Hematopoietic multipotent progenitor cell treated with erythropoietin and hydrocortisone succinate and interleukin-3 and kit ligand, for 17 days (in vitro differentiated cells): ENCODE data around the gene DOCK8.
A peak's percentile ranks its signal among the peaks of the same experiment; 100 is the strongest.
"Not testable (repeated sequence)": the region's sequence is repeated elsewhere in the genome, so short reads cannot be mapped to it uniquely, and the experiment has no call there.

Experiments
- DNase-seq: peaks from one replicate; pipeline ENCODE4 v3.0.0-alpha.2; 2015; ENCODE audit warnings: low spot score

DOCK8 gene

DNA sequence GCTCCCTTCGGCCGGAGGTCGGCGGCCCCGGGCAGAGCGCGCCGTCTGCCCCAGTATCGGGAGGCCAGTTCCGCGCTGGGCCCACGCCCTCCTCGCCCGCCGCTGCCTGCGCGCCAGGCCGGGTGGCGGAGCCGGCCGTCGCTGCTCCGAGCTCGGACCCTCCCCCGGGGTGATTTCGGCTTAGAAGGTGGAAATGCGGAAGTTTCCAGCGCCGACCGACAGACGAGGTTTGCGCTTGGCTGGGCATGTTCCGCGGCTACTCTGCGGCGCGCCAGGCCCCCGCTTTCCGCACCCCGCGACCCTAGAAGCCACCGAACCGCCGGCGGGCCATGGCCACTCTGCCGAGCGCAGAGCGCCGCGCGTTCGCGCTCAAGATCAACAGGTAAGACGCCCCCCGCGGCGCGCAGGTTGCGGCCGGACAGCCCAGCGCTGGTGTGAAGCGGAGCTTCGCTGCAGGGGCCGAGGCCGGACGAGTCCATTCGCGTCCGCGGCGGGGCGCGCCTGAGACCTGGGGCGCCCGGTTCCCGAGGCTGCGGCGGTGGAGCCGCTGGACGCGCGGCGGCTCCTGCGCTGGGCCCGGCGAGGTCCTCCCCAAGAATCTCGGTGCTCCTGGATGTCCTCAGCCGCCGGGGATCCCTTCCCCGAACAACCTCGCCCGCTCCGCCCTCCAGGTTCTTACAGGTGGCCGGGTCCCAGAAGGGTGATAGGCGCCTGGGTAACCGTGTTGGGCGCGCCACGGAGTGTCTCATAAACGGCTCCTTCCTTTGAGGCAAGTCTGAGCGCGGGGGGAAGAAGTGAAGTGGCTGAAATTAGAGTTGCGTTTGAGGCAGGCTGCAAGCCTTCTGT lies at the start of gene DOCK8:
DOCK8 (plus strand) TSS at position 218 of the 846 bp plus-strand sequence; CDS start at position 330, 112 bp downstream.
- peak; percentile 37 for DNase-seq

DNA sequence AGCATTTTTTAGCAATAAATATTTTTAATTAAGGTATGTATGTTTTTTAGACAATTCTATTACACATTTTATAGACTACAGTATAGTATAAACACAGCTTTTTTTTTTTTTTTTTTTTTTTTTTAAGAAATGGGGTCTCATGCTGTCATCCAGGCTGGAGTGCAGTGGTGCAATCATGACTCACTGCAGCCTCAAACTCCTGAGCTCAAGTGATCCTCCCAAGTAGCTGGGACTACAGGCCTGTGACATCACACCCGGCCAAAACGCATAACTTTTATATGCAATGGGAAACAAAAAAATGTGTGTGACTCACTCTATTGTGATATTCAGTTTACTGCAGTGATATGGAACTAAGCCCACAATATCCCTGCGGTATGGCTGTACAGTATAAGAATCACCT lies 44.9 kb upstream of the DOCK8 start:
- DNase-seq: not testable (repeated sequence)

DNA sequence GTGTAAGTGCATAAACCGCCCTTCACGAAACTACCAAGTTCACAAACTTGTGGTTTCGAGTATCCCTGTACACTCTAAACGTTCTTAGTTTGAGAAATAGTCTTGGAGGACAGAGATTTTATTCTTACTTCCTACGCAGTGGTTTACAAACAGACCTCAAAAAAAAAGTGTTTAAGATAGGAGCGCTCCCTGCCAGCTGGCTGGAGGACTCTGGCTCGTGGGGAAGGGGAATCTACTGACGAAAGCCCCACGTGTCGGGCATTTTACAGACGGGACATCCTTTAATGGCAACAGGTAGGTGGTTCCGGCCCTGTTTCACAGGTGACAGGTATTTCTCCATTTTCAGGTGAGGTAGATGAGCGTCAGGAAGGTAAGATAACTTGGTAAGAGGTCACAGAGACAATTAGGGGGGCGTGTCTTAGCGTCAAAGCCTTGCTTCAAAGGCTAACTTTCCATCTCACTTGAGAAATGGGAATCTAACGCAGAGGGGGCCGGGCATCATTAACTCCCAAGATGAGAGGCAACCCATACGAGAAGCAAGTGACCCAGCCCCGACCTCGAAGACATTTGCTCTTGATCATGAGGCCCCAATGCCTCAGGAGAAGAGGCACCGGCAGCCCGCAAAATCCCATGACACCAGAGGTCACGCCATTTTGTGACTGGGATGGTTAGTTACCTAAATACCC lies 36.4 kb upstream of the DOCK8 start:
- DNase-seq: peak; percentile 10

DNA sequence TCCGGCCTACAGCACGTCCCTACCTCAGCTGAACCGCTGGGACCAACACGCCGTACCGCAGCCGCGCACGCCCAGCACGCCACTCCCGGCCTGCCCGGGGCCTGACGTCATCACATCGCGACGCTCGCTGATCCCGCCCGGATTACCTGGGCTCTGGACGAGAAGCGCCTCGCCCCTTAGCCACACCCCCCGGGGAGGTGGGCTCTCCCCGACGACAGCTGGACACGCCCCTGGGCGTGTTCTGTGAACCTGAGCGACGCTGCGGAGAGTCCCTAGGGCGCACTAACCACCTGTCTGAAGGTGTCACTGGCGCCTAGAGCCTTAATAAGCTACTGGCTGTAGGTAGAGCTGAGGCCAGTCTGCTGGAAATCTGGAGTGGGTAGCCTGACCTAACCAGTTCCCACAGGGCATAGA lies 35.7 kb upstream of the DOCK8 start, which contains the start of gene ZNG1A:
ZNG1A (minus strand) TSS at position 87 of the 414 bp plus-strand sequence. CDS start 87 bp downstream, outside the sequence.
- DNase-seq: peak; percentile 91

DNA sequence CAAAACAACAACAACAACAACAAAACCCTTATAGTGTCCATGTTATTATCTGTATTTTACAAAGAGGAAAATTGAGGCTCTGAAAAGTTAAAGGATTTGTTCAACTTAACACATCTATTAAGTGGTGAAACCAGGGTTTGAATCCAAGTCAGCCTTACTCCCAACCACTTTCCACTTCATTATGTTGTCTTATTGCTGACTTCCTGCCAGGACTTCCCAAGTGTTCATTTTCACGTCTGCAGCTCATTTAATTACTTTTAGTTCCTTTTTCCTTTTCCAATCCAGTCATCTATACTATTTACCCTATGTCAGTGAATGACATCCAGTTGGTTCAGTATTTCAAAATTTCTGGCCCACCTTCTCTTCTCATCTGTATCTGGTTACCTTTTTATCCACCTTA lies 15.1 kb upstream of the DOCK8 start:
- not testable (repeated sequence) for DNase-seq

DNA sequence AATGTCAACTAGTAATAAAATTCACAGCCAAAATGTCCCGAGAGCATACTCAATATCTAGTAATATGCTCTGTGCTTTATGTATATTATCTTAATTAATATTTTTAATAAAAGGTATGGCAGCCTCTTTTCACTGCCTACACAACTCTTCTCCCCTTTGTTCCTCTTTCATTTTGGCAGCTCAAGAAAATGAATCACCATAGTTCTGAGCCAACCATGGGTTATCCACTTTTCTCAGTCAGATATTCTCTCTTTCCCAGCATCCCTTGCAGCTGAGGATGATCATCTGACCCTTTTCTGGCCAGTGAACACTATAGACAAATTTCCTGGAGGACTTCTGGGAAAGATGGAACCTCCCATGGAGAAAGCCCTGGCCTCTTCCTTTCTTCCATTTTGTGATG lies 8.2 kb upstream of the DOCK8 start:
- no peak for DNase-seq

DNA sequence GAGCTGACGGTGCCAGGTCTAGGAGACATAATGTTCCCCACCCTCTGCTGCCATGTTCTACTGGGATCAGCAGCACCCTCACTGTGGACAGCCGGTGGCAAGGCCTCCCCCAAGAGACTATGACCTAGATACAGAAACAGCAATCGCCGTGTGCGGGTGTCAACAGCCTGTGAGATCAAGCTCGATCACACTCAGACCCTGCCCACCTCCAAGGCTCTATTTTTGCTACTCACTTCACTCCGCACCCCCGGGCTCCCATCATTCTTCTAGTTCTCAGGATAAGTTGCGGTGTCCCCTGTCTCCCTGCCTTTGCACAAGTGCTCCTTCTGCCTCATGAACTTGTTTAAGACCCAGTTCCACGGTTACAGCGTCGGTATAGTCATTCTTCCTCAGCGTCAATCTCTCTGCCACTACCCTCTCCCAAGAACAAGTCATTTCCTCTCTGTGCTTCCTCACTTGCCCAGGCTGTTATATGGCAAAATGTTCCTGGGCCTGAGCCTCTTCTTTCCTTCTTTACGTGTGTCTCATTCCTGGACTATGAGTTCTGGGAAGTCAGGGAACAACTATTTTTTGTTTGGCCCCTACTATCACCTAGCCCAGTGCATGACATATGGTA lies 5.4 kb upstream of the DOCK8 start:
- peak; percentile 2 for DNase-seq

DNA sequence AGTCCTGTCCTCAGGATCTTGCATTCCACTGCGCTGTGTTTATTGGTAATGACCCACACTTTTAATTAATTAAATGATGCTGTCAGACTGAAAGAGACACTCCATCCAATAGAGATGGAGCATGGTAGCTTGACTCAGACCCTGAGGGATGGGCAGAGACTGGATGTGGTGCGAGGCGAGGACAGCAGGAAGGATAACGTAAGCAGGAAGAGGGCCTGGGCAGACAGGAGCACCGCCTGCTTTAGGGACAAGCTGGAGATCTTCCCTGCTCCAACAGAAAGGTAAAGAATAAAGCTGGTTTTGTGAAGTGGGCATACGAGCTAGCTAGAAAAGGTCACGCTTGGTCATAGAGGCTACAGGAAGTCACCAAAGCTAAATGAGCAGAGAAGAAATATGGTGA lies 3.6 kb upstream of the DOCK8 start:
- no peak for DNase-seq

DNA sequence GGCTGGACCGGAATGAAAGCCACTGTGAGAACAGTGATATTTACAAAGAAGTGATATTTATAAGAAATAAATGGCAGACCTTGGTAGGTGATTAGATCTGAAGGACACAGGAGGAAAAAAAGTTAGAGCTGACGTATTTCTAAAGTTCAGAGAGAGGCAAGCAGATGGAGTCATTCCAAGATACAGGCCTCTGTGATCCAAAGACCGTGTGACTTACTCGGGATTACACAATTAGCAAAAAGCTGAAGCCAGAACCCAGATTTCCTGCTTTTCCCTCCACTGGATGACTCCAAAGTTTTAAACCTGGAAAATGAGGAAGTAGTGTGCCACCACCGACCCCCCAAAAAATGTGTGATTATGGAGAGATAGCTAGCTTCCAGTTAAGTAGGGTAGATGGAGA lies 3.1 kb upstream of the DOCK8 start:
- no peak for DNase-seq

DNA sequence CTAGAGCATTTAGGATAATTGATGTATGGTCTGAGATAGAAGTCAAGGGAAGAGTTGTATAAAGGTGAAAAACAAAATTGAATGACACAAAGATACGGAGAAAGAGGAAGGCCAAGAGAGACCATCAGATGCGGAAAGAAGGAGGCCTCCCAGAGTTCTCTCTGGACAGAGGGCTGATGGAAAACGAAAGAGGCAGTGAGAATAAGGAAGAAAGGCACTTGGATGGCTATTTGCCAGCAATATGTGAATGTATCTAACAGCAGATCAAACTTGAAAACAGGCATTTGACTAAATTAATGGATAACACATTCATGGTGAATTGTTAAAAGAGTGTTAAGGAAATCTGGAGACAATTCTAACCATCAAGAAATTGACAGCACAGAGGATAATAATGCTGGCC lies 2.4 kb upstream of the DOCK8 start:
- peak; percentile 2 for DNase-seq

DNA sequence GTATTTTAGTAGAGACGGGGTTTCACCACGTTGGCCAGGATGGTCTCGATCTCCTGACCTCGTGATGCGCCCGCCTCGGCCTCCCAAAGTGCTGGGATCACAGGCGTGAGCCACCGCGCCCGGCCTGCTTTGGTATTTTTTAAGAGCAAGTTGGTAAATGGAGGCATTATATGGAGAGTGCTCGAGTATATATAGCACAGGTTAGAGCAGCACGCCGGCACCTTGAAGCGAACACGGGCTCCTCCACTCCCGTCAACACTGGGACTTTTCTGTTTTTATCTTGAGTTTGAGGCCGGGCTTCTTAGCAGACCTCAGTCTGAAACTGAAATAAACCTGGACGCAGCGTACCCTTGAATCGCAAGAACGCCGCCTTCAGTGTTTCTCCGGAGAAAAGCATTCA lies 764 bp upstream of the DOCK8 start:
- DNase-seq: not testable (repeated sequence)

DNA sequence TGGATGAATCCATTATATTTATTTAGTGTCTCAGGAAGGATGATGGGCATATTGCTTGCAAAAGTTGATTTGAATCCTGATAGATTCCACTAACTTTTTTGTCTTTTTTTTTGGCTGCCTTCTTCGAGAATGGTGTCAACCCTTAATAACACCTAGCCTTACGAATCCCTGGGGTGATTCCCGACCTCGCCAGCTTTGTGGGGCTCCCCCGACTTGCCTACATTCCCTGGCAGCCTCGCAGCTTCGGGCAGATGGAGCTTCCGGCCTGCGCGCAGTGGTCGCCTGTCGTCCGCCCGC lies 366 bp upstream of the DOCK8 start:
- no peak for DNase-seq

DNA sequence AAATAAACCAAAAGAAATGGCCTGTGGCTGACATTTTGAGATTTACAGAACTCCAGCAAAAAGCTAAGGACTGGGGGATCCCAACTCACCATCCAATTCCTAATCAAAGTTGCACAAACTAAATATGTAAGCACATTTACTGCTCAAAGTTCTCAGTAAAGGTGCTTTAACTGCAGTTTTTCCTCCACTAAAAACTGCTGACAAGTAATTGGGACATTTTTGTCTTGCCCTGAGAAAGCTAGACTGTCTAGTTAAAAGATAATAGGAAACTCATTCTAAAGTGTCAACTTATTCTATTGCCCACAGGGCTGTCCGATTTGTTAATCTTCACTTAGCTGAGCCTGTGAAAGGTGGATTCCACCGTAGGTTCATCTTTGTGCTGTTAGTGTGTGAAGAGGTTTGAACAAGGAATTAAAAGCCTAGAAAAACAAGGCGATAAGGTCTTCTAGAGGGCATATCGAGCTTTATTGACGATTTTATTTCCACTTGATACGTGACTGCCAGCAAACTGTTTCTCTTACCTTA lies 1.0 kb downstream of the DOCK8 start:
- DNase-seq: no peak

DNA sequence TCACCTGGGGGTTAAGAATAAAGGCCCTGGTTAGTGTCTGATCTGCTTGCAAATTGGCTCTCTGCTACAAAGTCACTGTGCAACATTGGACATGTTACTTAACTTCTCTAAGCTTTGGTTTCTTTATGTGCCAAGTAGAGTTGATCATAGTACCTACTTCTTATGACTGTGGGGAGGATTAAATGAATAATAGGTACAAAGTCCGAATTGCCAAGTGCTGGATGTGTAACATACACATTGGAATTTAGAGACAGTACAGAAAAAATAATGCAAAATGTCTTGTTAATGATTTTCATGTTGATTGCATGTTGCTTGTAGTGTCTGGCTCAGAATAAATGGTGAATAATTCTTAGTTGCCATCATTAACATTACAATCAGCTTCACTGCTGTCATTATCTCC lies 2.2 kb downstream of the DOCK8 start:
- DNase-seq: no peak

DNA sequence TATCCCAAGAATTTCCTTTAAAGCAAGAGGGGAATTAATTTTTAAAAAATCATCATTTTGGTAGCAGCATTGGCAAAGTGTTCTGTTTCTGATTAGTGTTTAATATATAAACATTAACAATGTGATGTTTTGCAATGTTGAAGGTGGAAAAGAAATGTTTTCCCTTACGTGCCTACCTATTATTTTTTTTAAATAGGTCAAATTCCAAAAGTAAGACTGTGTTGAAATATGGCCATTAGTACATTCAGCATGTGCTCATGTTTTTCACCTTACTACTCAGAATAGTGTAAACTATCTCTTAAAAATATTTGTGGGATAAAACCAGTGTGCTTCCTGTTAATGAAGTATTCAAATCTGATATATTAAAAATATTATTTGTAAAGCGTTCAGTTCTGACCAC lies 3.3 kb downstream of the DOCK8 start:
- no peak for DNase-seq

DNA sequence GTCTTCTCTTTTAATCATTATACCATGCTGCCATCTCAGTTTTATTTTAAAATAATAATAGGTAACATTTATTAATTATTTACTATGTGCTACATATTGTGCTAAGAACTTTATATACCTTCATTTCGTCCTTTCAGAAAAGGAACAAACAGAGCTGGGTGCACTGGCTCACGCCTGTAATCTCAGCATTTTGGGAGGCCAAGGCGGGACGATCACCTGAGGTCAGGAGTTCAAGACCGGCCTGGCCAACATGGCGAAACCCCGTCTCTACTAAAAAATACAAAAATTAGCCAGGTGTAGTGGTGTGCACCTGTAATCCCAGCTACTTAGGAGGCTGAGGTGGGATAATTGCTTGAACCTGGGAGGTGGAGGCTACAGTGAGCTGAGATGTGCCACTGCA lies 4.4 kb downstream of the DOCK8 start:
- not testable (repeated sequence) for DNase-seq

DNA sequence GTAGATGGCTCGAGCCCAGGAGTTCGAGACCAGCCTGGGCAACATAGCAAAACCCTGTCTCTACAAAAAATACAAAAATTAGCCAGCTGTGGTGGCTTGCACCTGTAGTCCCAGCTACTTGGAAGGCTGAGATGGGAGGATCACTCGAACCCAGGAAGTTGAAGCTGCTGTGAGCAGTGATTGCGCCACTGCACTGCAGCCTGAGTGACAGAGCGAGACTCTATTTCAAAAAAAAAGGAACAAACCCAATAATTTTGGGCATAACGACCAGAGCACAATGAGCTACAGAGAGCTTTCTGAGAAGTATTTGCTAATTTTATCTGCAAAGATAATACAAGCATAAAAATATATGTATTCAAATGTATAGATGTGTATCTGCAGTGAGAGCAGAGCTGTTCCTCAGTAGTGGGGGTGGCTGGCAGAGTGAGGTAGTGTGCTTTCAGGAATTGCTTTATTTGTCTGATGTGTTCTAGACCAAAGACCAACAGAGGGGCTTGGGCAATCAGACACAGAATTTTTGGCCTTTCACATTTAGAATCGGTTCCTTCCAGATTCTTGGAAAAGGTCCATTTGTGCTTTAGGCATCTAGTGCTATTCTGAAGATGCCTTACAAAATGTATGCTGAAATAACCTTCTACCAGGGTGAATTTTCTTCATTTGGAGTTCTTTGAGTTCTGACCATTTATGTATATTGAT lies 5.2 kb downstream of the DOCK8 start:
- DNase-seq: no peak

DNA sequence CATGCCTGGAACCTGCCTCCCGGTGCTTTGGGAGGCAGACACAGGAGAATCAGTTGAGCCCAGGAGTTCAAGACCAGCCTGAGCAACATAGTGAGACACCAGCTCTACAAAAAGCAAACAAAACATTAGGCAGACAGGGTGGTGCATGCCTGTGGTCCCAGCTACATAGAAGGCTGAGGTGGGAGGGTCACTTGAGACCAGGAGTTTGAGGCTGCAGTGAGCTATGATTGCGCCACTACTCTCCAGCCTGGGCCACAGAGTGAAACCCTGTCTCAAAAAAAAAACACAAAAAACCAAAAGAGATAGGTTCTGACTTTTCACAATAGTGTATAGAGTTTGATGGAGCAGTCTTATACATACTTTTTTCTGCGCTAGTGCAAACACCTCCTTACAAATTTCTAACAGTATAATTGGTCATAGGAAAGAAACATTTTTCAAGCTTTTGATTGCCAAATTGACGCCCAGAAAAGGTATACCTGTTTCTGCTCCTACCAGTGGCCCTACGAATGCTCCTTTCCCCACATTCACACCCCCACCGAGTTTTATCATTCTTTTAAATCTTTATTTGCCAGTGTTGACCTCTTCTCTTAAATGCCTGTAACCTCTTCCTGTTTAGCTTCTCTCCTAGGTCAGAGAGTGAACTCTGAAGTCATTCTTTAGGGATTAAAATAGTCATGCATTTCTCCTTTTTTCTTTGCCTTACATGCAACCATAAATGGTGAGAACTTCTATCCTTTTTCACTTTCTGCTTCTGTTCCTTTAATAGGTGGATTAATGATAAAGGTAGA lies 7.5 kb downstream of the DOCK8 start:
- DNase-seq: no peak

DNA sequence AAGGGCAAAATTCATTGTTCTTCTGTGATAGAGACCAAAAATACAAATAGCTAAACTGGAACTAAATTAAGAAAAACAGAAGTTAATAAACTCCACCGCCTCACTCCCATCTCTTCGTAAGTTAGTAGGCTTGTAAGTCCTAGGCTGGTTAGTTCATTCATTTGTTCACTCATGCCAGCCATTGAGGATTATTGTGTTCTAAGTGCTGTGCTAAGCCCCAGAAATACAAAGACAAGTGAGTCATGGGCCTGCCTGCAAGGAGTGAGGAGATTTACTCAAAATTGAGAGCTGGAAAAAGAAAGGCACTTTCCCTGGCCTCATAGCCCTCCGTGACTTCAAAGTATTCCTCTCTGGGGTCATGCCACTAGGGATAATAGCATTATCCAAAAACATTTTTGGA lies 8.5 kb downstream of the DOCK8 start:
- no peak for DNase-seq

DNA sequence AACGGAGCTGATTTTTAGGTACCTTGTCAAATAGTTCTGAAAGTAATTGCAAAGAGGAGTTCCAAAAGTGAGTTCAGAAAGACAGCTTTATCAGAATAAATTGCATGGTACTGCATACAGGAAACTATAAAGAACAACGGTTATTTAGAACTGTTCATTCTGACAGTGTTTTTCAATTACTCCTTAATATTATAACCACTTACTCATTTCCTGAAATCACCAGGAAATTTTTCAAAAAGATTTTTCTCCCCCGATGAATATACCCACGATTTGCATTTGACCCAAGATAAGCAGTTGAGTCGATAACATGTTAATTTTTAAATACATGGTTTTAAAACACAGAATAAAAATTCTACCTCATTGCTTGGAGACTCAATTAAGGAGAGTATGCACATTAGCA lies 9.4 kb downstream of the DOCK8 start:
- no peak for DNase-seq
